Bronchial epithelial cell (primary cell): ENCODE measurements around the gene KLHDC4. TPM values are rescaled to one million over a fixed set of nuclear protein-coding genes. Genes with fewer than 3 reads are reported as not detected.

Experiments
- DNase-seq: peaks from one replicate; pipeline ENCODE4 v3.0.0-alpha.2; 2010; ENCODE audit warnings: low read depth
- FAIRE-seq: peaks from 2 replicates; lab custom pipeline; 2011; peaks lifted over from hg19 to GRCh38; lab: Jason Lieb, UNC
- H3K27me3 ChIP-seq: 2 replicates; pipeline ENCODE4 v1.5.1; 2011; ENCODE audit warnings: low read length; ENCODE audit not compliant: control insufficient read depth, insufficient read depth
- H3K36me3 ChIP-seq: 2 replicates; pipeline ENCODE4 v1.5.1; 2011; ENCODE audit warnings: low read length; ENCODE audit not compliant: control insufficient read depth, insufficient read depth
- H3K4me3 ChIP-seq: 2 replicates; pipeline ENCODE4 v1.5.1; 2011; ENCODE audit warnings: mild to moderate bottlenecking, low read depth, low read length, control low read depth
- total RNA-seq: library from RNA; depleted of rRNA; stranded (reverse); fragments of >200 nt; gene quantifications from 2 replicates; pipeline ENCODE4 v1.2.1, GENCODE V29; 2014
- TF ChIP-seq, protein P1 (sequence below): IDR thresholded peaks from 2 replicates; pipeline ENCODE4 v1.5.1; 2011; ENCODE audit warnings: mild to moderate bottlenecking, moderate library complexity, low read length, control low read depth, inconsistent platforms; ENCODE audit not compliant: insufficient read depth, severe bottlenecking

Gene KLHDC4
- total RNA-seq, 1 donor from 2014 or later: 30.8 TPM

DNA sequence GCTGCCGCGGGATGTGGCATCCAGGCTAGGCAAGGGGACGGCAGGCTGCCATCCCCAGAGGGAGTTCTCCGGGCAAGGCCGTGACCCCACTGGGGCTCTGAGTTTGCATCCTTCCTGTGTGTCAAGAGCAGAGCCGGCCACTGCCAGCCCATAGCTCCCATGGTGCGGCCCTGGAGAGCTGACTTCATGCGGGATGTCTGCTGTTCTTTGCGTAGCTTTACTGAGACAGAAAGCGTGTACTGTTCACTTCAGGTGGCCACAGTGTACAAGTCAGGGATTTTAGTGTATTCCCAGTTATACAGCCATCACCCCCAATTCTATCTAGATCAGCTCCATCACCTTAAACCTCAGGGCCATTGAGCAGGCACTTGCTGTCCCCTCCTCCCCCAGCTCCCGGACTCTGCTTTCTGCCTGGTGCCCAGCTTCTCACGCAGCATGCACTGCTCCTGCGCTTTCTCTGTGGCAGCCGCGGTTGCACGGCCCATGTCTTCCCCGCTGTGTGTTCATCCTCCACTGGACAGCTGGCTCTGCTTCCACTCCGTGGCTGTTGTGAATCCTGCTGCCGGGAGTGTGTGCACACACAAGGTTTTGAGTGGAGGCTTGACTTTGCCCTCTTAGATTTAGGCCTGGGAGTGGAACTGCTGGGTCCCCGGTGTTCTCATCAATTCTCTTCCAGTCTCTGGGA is 71.2 kb downstream of the KLHDC4 start:
- no peak for FAIRE-seq
- TF ChIP-seq, protein P1, sequence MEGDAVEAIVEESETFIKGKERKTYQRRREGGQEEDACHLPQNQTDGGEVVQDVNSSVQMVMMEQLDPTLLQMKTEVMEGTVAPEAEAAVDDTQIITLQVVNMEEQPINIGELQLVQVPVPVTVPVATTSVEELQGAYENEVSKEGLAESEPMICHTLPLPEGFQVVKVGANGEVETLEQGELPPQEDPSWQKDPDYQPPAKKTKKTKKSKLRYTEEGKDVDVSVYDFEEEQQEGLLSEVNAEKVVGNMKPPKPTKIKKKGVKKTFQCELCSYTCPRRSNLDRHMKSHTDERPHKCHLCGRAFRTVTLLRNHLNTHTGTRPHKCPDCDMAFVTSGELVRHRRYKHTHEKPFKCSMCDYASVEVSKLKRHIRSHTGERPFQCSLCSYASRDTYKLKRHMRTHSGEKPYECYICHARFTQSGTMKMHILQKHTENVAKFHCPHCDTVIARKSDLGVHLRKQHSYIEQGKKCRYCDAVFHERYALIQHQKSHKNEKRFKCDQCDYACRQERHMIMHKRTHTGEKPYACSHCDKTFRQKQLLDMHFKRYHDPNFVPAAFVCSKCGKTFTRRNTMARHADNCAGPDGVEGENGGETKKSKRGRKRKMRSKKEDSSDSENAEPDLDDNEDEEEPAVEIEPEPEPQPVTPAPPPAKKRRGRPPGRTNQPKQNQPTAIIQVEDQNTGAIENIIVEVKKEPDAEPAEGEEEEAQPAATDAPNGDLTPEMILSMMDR: no peak

DNA sequence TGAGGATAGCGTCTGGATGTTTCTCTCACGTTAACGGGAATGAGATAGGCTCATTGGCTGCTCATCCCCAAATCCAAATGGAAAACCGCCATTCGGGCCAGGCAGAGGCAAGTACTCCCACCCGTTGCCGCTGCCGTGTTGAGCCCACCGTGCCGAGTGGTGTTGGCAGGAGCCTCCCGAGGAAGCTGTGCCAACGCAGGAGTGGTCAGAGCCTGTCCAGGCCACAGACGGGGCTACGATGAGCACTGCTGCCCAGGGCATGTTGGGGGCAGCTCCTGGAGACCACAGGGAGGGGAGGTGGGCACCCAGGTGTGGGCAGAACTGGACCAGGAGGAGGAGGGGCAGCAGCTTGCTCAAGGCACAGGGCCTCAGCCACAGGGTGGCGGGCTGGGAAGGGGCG is 72.0 kb downstream of the KLHDC4 start:
- Histone ChIP-seq H3K27me3 (no peaks in the 10 kb centered on the region), H3K4me3 (no peak overlapping the region), H3K36me3 (peaks cover 3% of the 10 kb centered on the region)
- TF ChIP-seq, protein P1: no peak
- no peak for FAIRE-seq
- DNase-seq: no peak

More for the DNA sequence above, 71.2 kb downstream of the KLHDC4 start:
- Histone ChIP-seq H3K4me3 (no peak overlapping the region), H3K36me3 (peaks cover 3% of the 10 kb centered on the region), H3K27me3 (no peaks in the 10 kb centered on the region)
- DNase-seq: no peak

DNA sequence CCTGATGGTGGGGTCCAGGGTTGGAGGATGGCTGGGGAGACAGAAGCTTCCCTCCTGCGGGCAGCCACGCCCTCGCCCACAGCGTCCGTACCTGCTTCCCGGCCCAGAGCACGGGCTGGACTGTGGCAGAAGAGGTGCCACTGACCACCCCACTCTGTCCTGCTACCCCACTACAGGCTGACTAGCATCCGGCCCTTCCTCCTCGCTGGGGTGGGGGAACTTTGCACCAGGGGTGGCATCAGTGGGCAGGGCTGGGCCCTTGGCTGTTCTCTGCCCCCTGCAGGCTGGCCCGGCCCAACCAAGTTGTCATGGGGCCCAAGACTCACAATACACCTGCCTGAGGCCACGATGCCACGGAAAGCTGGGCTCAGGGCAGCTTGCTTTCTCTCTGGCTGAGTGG is 73.0 kb downstream of the KLHDC4 start:
- Histone ChIP-seq H3K27me3 (no peaks in the 10 kb centered on the region), H3K36me3 (peaks cover 3% of the 10 kb centered on the region), H3K4me3 (no peak overlapping the region)
- TF ChIP-seq, protein P1: no peak
- DNase-seq (no peak), FAIRE-seq (no peak)

DNA sequence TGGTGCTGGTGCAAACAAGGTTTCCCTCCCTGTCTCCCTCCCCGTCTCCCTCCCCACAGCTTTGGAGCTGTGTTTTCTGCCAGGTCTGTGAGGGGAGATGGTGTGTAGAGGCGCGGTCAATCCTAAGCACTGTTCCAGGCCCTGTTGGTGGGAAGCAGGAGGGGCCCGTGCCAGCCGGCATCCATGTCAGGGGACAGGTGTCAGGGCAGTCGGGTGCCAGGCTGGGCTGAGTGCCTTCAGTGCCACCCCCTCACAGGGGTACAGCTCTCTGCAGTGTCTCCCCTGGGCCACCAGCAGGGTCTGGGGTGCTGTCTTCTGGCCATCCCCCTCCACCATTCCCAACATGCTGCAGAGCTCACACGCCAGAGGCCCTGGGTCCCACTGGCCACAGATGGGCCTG is 73.6 kb downstream of the KLHDC4 start:
- DNase-seq: no peak
- TF ChIP-seq, protein P1: no peak
- FAIRE-seq: no peak
- H3K36me3 ChIP-seq: peaks cover 3% of the 10 kb centered on the region
- no peak overlapping the region for H3K4me3 ChIP-seq
- H3K27me3 ChIP-seq: no peaks in the 10 kb centered on the region

DNA sequence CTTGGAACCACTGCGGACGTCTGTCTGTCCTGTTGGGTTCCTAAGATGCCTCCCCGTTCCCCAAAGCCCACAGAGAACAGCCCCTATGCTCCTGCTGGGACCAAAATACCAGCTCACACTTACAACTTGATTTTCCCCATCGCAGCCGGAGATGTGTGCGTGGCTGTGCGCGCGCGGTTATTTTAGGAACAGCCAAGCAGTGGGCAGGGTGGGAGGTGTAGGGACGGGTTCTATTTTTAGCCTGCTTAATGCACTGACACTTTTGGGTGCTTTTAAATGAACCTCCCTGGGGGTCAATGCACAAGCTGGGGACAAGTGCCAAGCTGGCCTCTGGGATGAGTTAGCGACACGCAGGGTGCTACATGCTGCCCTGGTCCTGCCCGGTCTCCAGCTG is 74.1 kb downstream of the KLHDC4 start:
- H3K4me3 ChIP-seq: no peak overlapping the region
- peaks cover 3% of the 10 kb centered on the region for H3K36me3 ChIP-seq
- H3K27me3 ChIP-seq: no peaks in the 10 kb centered on the region
- no peak for DNase-seq
- FAIRE-seq: no peak
- TF ChIP-seq, protein P1: no peak
